WERI-Rb-1 (cell line): ENCODE results near the gene TULP4.
A peak's percentile ranks its signal among the peaks of the same experiment; 100 is the strongest.
"Not testable (repeated sequence)": the region's sequence is repeated elsewhere in the genome, so short reads cannot be mapped to it uniquely, and the experiment has no call there.

ENCODE experiments used
- DNase-seq: peaks from one replicate; pipeline ENCODE4 v3.0.0-alpha.2; 2020
- H3K27ac ChIP-seq: fragments of 250-450 bp; sonication (Bioruptor Pico); 2 replicates; pipeline ENCODE4 v1.5.1; 2020; ENCODE audit warnings: mild to moderate bottlenecking, moderate library complexity
- H3K27me3 ChIP-seq: fragments of 250-450 bp; sonication (Bioruptor Pico); 2 replicates; pipeline ENCODE4 v1.5.1; 2021; ENCODE audit warnings: mild to moderate bottlenecking, low read depth, moderate library complexity; ENCODE audit not compliant: insufficient read depth, severe bottlenecking
- H3K36me3 ChIP-seq: fragments of 250-450 bp; sonication (Bioruptor Pico); 2 replicates; pipeline ENCODE4 v1.5.1; 2020; ENCODE audit warnings: mild to moderate bottlenecking, moderate library complexity
- H3K4me3 ChIP-seq: 2 replicates; pipeline ENCODE4 v1.5.1; 2011; ENCODE audit warnings: low read depth, mild to moderate bottlenecking, control low read depth, low read length
- H3K9me3 ChIP-seq: fragments of 250-450 bp; sonication (Bioruptor Pico); 2 replicates; pipeline ENCODE4 v1.5.1; 2021; ENCODE audit warnings: mild to moderate bottlenecking, moderate library complexity; ENCODE audit not compliant: severe bottlenecking
- TF ChIP-seq, protein P1 (sequence below): IDR thresholded peaks from 2 replicates; pipeline ENCODE4 v1.5.1; 2011; ENCODE audit warnings: low read depth, mild to moderate bottlenecking, control low read depth, inconsistent platforms, low read length

TULP4 gene

DNA sequence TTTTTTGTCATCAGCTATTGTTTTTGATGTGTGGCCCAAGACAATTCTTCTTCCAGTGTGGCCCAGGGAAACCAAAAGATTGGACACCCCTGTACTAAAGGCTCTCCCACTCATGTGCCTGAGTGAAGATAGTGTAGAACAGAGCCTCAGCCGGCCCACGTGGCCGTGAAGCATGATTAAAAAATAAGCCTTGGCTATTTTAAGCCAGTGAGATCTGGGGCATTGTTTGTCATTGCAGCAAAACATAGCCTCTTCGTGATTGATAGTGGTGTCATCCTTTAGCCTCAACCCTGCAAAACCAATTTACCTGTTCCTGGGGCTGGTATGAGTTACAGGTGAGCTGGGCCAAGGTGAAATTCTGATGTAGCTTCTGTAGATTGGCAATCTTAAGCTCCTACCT, 85.3 kb downstream of the TULP4 start:
- Histone ChIP-seq H3K36me3 (peaks cover 10% of the 10 kb centered on the region), H3K4me3 (no peak overlapping the region), H3K9me3 (peaks cover 4% of the 10 kb centered on the region), H3K27ac (no peak overlapping the region), H3K27me3 (no peaks in the 10 kb centered on the region)
- TF ChIP-seq, protein P1, sequence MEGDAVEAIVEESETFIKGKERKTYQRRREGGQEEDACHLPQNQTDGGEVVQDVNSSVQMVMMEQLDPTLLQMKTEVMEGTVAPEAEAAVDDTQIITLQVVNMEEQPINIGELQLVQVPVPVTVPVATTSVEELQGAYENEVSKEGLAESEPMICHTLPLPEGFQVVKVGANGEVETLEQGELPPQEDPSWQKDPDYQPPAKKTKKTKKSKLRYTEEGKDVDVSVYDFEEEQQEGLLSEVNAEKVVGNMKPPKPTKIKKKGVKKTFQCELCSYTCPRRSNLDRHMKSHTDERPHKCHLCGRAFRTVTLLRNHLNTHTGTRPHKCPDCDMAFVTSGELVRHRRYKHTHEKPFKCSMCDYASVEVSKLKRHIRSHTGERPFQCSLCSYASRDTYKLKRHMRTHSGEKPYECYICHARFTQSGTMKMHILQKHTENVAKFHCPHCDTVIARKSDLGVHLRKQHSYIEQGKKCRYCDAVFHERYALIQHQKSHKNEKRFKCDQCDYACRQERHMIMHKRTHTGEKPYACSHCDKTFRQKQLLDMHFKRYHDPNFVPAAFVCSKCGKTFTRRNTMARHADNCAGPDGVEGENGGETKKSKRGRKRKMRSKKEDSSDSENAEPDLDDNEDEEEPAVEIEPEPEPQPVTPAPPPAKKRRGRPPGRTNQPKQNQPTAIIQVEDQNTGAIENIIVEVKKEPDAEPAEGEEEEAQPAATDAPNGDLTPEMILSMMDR = no peak
- DNase-seq = no peak

DNA sequence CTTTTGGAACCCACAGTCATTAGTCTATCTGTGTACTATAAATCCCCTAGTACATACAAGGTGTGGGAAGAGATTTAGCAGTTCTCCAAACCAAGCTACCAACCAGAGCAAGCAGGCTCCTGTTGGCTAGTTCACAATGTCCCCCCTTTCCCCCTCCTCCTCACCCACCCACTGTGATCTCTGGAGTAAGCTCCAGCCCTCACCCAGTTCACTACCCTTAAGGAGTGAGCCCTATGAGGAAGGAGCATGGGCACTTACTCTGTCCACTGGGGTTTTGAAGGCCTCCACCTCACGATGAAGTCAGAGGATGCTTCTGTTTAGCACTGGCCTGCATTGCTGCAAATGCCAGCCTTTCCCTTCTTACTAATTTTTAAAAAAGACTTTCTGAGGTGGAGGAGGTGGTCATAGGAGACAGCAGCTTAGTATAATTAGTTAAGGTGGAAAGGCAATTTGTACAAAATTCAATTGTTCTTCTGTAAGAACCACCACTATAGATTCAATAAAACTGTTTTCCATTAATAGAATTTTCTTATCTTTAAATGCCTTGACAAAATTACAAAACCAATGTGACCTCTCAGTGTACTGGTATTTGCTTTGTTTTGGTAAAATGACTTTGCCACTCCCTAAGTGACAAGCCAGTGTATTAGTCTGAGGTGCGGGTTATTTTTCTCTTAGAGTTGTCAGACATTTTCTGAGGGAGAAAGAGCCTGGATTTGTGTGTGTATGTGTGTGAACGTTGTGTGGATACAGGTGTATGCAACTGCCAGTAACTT, 86.2 kb downstream of the TULP4 start:
- Histone ChIP-seq H3K27ac (no peak overlapping the region), H3K36me3 (peaks cover 10% of the 10 kb centered on the region)

DNA sequence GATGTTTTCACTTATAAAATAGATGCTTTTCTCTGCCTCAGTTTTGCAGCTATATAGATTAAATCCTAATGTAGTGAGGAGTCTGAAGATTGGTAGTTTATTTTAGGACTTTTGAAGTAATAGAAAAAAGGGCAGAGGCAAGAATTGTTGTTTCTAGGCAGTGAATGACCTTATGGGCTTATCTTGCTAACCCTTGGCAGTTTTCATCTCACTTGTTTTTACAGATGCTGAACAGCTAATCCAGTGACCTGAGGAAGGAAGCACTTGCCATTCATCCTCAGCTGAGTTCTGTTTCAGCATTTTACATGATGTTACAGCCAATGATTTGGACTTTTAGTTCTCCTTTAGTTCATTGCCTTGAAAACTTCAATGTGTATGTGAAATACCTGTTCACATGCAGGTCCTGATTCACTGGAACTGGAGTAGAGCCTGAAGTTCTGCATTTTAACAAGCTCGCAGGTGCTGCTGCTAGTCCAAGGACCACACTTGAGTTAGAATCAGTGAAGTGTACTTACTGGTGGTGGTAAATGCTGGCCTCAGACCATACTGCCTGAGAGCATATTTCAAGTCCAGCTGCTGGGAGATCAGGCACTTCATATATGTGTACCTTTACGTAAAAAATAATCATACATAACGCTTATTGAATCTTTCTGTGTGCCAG, 86.9 kb downstream of the TULP4 start:
- no peaks in the 10 kb centered on the region for H3K27me3 ChIP-seq
- no peak overlapping the region for H3K4me3 ChIP-seq
- H3K27ac ChIP-seq = no peak overlapping the region
- no peak for DNase-seq
- TF ChIP-seq, protein P1 = no peak
- H3K9me3 ChIP-seq = no peaks in the 10 kb centered on the region
- H3K36me3 ChIP-seq = peaks cover 8% of the 10 kb centered on the region

More for the DNA sequence above, 86.2 kb downstream of the TULP4 start:
- TF ChIP-seq, protein P1 = no peak
- Histone ChIP-seq H3K4me3 (no peak overlapping the region), H3K9me3 (no peaks in the 10 kb centered on the region), H3K27me3 (no peaks in the 10 kb centered on the region)
- DNase-seq = no peak

DNA sequence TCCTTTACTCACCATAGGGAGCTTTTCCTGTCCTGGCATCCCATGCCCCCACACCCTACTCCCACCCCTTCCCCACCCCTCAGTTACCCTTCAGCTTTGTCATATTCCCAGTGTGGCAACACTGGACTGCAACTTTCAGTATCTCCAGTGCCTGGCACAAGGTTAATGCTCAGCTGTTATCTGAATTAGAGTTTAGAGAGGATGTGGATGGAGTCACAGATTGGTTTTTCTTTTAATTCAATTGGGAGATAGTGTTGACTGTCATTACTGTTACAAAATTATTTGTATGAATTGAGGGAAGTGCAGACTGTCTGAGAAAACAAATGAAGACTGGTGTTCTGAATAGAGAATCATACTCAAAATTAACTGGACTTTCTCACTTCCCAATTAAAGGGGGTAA, 89.9 kb downstream of the TULP4 start:
- Histone ChIP-seq H3K4me3 (no peak overlapping the region), H3K9me3 (no peaks in the 10 kb centered on the region), H3K36me3 (peaks cover 8% of the 10 kb centered on the region; the same call in 1 of the 2 replicates), H3K27me3 (no peaks in the 10 kb centered on the region), H3K27ac (no peak overlapping the region)
- DNase-seq = no peak
- TF ChIP-seq, protein P1 = no peak

DNA sequence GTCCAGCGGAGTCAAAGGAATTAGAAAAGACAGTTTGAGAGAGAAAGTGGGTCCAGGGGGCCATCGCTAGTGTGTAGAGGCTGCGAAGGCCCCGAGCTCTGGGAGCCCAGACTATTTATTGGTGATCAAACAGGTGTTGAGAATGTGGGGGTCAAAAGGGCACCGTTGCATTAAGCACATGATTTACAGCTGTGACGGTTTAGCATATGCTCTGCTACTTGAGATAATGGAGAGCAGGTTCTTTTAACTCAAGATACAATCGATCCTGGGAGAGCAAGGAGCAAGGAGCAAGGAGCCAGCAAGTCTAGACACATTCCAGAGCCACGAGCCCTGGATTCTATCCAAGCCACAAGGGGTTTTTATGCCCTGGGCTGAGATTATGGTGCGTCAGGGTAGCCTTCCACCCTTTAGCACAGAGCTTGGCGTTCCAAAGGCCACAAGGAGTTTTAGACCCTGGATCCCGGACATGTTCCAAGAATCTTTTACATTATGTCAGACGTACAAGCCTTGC, 93.1 kb downstream of the TULP4 start:
- H3K4me3 ChIP-seq, H3K9me3 ChIP-seq, H3K27me3 ChIP-seq, H3K36me3 ChIP-seq: not testable (repeated sequence)
- H3K27ac ChIP-seq = peak overlapping the region; percentile 80
- peak; percentile 74 for DNase-seq

DNA sequence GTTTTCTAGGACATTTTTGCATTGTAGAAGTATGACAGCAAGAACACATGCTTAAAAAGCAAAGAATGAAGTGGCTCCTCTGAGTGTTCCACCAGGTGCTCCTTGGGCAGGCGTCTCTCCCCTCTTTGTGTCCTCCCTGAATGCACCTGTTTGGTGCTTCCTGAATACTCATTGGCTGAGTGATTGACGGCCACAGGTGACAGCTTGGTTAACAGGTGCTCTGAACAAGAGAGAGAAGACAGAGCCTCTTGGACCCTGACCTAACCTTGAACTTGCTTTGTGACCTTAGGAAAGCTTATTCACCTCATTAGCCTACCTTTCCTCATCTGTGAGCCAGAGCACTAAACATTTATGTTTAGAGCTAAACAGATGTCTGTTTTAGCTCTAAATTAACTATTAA, 93.7 kb downstream of the TULP4 start:
- H3K27me3 ChIP-seq = no peaks in the 10 kb centered on the region
- peak overlapping the region; percentile 80 for H3K27ac ChIP-seq
- peaks cover 9% of the 10 kb centered on the region; the same call in 1 of the 2 replicates for H3K36me3 ChIP-seq
- DNase-seq = no peak
- no peaks in the 10 kb centered on the region for H3K9me3 ChIP-seq
- TF ChIP-seq, protein P1 = no peak
- H3K4me3 ChIP-seq = no peak overlapping the region
